SHP77 (cell line): ENCODE measurements around the gene ARL5C.

Experiments used
- DNase-seq, 2 experiments: peaks; one replicate each; lab custom pipeline; 2025; lab: John Stamatoyannopoulos, UW

The ARL5C gene, protein sequence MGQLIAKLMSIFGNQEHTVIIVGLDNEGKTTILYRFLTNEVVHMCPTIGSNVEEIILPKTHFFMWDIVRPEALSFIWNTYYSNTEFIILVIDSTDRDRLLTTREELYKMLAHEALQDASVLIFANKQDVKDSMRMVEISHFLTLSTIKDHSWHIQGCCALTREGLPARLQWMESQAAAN

DNA sequence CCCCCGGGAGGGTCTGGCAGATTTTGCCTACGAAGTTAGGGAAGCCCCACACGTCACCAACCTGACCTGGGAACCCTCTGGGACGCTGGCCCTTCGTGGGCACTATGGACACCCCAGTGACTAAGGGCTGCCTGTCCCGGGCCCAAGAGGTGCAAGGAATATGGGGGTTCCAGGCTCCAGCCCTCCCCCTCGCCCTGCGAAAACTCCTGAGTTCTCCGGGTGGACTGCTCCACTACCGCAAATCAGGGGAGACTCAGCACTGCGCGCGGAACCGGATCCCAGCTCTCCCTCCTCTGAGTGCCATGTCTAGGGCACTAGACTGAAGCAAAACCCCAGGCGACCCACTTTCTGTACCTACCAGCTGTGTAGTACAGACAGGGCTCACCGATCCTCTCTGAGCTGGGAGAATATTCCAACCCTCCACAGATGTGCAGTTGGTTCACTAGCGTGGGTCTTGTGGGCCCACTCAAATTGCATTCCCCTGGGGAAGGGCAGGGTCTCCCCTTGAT, at the start of gene ARL5C:
ARL5C (minus strand) TSS at position 321 of the 509 bp plus-strand sequence. CDS start 401 bp downstream, outside the sequence.
- no peak for DNase-seq

DNA sequence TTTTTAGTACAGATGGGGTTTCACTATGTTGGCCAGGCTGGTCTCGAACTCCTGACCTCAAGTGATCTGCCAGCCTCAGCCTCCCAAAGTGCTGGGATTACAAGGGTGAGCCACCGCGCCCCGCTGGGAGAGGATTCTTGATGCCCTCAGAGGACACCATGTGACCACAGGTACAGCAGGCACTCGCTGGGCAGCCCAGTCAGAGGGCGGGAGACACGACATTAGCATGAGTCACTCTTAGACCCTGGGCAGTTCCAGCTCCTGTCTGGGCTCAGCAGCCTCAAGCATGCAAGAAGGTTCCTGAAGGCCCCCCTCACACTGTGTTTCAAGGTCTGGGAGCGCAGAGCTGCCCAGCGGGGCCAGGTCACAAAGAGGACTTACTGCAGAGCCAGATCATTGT, 47.9 kb upstream of the ARL5C start:
- DNase-seq: no peak

DNA sequence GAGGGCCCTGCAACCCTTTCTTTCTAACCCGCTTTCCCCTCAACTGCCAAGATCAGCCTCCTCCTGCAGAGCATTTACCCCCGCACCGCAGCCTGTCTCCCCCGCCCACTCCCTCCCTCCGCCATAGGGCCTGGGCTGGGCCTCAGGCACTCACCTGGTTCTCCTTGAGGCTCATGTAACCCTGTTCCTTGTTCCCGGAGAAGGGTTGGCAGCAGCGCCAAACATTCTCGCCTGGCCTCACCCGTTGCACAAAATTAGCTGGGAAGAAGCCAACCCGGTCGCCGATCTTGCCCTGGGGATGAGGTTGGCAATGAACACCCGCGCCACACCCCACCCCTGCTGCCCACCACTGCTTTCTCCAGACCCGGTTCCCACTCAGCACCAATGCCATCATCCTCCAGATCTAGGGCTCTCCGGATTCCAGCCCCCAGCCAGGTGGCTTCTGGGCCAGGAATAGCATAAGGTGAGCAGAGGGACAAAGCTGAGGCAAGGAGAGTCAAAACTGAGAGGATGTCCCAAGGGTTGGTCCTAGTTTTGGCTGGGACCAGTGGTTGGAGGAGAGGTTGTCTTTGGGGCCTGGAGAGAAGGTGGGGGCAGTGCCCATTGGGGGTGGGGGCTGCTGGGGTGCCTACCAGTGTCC, 47.0 kb upstream of the ARL5C start:
- no peak for DNase-seq

DNA sequence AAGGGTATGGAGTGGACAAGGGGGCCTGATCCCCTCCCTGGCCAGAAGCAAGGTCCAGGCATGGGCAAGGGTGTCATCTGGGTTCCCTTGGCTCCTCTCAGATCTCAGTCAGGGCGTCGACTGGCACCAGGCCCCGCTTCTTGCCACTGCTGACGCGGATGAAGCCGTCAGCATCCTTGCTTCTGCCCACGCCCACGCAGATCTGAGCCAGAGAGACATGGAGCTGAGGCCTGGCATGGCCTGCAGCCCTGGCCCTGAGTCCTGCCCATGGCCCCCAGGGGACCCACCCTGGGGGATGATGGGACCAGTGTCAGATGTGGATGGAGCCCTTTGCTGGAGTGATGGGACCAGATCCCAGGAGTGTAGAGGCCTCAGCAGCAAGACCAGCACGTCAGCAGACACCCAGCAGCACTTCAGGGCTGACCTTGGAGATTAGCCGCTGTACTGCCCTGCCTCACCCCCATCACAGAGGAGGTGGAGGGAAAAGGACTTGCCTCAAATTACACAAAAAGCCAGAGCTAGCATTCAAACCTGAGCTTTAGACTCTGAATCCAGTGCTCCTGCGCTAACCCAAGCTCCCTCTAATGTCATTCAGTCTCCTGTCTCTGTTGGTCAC, 46.3 kb upstream of the ARL5C start:
- no peak for DNase-seq

DNA sequence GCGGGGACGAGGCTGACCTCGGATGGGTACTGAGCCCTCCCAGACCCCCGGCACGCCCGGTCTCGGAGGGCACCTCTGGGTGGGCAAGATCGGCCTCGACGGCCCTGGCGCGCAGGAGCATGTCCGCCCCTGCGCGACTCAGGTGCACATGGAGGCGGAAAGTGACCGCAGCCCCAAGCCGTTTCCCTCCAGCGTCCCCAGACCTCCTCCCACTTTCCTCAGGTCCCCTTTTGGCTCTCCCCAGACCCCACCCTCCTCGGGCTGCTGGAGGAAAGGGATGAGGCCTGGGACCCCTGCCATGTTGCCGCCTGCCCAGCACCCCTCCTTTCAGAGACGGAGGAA, 44.1 kb upstream of the ARL5C start:
- DNase-seq: no peak

DNA sequence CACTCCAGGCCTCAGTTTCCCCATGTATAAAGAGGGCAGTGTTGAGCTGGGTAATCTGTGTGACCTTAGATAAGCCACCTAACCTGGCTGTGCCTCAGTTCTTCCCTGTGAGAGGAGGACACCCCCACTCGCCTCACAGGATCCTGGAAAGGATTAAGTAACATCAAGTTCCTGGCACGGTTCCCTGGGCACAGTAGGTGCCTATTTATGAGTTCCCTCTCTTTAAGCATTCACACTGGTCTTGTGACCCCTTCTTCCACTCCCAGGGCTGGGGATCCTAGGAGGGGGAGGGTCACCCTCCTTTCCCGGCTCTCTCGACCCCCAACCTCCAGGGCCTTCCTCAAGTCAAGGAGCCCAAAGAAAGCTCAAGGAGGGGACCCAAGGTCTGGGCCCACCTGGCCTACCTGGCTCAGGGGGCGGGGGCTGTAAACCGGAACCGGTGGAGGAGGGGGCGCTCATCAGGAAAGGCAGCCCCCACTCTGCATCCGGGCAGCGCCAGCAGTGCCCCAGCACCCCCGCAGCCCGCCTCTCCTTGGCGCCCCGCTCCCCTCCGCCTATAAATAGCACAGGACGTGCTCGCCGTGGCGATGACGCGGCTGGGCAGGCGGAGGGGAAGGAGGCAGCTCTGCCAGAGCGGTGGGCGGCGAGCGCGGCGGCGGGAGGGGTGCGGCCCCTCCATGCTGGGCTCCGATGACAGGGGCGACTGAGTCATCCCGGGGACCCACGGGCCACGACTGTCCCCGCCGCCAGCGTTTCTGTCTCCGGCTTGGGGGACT, 43.5 kb upstream of the ARL5C start:
- DNase-seq: peak in 1 of 2 experiments; percentile 26

DNA sequence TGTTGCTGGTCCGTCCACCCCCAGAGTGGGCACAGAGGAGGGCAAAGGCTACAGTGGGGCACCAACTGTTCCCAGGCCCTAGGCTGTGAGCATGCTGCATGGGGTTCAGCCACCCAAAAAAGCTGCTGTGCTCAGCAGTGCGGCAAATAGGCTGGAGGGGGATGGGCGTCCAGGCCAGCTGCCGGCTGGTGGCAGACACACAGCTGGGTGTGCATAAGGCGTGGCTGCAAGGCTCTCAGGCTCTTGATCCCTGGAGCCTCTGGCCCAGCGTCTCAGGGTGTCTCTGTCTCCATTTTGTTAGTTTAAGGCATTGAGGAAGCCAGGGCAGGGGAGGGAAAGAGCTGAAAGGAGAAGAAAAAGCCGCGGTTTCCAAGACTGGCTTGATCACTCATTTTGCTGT, 42.9 kb upstream of the ARL5C start:
- peak; percentile 36 to 66 for DNase-seq

DNA sequence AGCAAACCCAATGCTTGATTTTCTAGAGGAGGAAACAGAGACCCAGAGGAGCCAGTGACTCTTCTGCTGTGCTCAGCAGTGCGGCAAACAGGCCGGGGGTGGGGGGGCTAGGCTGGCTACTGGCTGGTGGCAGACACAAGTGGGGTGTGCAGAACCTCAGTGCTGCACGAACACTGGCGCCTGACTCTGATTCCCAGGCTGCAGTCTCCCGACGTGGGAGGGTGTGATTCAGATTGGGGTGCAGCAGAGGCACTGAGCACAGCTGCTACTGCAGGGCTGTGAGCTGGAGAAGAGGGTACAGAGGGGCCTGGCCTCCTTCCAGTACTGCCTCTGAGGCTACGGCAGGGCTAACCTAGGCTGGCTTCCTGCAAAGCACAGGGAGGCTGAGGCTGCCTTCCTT, 42.2 kb upstream of the ARL5C start:
- DNase-seq: no peak

DNA sequence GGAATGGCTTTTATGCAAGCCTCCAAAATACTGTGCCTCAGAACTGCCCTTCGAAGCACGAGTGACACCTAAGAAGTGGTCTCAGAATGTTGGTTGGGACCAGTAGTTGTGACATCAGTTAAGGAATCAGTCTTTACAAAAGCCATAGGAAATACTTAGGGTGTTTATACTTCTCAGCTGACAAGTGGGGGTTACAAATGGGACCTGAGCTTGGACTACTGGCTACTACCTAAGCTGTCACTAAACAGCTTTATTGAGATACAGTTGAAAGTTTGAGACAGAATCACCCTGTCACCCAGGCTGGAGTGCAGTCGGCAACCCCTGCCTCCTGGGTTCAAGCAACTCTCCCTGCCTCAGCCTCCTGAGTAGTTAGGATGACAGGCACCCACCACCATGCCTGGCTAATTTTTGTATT, 39.2 kb upstream of the ARL5C start:
- DNase-seq: no peak

DNA sequence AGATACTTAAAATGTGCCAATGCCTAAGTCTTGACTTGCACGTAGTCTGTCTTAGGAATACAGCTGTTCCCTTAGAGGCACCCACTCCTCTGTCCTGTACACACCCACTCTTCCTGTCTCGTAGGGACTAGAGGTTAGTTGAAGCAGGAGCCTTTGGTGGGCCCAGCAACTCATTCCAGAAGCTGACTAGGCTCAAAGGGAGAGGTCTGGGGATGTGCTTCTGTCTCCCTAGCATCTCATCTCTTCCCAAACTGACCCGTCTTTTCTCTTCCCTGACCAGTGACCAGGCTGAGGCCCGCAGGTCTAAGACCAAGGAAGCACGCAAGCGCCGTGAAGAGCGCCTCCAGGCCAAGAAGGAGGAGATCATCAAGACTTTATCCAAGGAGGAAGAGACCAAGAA, 38.3 kb upstream of the ARL5C start:
- DNase-seq: no peak

DNA sequence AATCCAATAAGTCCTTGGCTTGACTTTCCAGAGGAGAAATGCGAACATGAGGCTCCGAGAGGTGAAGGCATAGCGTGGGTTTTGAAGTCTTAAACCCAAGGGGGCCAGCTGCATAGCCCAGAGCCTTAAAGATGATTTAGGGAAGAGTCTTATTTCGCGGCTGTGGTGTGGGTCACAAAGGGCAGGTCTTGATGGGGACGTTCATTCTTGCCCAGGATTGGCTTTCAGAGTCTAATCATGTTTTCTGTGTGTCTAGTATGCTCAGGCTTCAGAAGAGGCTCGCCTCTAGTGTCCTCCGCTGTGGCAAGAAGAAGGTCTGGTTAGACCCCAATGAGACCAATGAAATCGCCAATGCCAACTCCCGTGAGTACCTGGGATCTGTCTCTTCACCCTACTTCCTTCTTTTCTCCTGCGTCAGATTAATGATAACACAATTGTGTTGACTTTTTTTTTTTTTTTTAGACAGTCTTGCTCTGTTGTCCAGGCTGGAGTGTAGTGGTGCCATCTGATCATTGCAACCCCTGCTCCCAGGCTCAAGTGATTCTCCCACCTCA, 35.1 kb upstream of the ARL5C start:
- DNase-seq: no peak

DNA sequence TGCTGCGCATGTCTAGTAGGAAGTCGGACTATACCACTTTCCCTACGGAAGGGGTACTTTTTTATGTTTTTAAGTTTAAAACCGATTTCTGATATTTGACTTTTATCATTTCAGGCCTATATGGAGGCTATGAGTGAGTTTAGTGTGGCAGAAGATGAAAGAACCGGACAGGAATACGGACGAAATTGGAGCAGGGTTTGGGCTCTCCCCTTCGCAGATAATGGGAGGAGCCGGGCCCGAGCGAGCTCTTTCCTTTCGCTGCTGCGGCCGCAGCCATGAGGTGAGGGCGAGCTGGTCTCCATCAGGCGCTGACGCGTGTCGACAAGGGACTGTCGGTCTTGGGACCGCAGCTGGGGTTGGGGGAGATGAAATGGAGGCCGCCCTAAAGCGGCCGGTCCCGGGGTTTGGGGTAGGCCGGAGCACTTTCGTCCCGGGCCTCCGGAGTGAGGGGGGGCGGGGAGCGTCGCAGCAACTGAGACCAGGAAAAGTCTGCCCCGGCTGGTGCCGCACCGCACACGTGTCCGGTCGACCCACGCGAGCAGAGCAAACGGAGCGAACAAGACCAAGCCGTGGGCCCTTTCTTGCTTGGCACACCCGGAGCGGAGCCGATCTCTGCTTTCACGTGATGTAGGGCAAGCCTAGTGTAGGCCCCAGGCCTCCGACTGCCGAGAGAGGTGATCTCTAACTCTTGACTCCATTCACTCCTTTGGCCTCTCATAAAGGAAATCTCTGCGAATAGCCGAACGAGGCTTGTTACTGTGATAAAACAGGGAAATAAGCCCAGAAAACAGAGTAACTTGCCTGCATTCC, 34.3 kb upstream of the ARL5C start, which contains the start of gene RPL19:
RPL19 (plus strand) TSS at position 214 of the 810 bp plus-strand sequence; CDS start at position 276, 62 bp downstream.
- DNase-seq: peak in 1 of 2 experiments; percentile 66

DNA sequence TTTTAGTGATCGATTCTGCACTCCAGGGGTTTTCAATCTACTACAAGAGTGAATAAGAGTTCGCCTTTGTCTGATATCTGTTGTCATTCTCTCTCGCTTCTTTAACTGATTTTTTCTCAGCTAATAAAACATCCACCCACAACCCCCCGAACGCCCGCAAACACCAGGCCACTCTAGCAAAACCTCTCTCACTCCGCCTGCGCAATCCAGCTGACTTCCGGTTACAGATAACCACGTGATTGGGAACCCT, 33.8 kb upstream of the ARL5C start:
- DNase-seq: peak; percentile 91 to 94

DNA sequence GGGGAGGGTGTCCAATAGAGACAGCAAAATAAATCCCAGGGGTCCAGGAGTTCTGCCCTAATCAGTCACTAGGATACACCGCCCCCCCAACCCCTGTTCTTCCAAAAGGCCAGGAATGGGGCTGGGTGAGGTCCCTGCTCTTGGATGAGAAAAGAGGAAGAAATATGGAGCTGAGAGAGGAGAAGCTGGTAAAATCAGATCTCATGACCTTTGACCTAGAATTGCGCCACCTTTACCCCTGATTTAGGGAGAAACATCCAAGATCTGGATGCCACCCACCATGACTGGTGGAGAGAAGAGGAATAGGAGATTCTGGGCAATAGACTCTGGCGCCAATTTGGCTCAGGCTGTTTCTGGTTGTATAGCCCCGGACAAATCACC, 32.2 kb upstream of the ARL5C start:
- no peak for DNase-seq

DNA sequence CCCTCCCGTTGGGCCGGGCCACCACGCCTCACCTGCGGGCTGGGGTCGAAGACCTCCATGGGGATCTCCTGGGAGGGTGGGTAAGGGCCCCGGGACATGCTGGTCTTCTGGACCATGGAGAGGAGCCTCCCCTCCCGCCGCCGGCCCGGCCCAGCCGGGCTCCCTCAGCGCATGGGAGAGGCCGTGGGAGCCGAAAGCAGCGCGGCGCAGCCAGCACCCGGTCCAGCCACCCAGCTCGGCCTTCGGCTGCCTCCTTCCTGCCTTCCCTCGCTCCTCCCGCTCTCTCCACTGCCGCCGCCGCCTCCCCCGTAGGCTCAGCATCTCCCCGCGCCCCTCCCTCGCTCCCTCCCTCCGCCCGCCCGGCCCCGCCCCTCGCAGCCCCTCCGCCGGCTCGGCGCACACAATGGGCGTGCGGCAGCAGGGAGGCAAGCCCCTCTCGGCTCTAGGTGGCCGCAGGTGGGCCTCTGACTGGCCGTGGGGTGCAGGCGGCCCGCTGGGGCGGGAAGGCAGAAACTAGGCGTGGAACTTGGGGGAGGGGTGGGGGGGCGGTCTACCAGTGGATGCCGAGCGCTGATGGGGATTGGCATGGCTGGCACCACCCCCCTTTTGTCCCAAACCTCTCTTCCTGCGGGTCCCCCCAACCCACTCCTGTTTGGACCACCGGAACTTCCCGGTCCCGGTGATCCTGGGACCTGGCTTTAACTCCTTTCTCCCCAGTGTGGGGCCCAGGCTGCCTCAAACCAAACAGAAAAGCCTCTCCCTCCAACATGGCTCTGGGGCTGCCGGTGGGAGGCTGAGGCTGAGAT, 31.6 kb upstream of the ARL5C start, which contains the start of gene CACNB1:
CACNB1 (minus strand) TSS at position 290 of the 806 bp plus-strand sequence; CDS start at position 116, 174 bp downstream.
- peak; percentile 68 to 84 for DNase-seq

DNA sequence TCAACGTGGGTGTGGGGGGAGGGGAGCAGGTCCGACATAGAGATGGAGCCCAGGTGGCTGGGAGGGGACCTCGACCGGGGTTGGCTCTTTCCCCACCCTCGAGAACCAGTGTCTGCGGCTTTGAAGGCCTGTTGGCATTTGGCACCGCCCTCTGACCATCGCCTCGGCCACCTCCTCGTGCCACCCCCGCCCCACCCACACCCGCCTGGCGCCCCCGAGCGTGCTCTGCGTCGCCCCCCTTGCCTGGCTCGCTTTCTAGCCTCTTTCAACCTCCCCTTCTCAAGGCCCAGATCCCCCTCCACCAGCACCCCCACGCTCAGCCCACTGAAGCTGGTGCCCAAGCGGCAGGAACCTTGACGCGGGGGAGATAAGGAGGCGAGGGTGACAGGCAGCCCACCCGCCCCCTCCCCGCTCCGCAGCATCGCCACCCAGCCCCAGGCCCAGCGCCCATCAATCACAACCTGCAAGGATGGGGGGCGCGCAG, 30.9 kb upstream of the ARL5C start:
- DNase-seq: peak in 1 of 2 experiments; percentile 19

DNA sequence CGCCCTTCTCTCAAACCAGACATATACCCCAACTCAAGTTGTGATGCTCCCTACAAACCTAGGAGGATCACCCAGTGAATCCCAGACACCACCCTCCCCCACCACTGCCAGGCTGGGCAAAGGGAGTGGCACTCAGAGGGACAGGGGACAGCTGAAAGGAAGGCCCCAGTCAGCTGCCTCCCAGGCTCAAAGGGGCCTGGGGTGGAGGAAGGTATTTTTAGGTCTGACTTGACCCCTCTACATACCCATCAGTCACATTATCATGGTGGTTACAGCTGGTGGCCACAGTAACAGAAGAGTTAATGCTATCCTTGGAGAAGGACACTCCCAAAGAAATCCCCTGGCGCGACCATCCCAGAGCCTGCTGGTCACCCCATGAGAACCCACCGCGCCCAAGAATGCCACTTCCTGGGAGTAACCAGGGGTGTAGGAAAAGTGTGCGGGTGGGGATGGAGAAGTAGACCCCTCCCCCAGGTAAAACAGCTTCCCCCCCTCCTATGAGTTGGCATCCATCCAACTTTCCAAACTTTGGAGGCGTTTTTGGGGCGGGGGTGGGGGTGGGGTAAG, 30.4 kb upstream of the ARL5C start:
- DNase-seq: no peak

DNA sequence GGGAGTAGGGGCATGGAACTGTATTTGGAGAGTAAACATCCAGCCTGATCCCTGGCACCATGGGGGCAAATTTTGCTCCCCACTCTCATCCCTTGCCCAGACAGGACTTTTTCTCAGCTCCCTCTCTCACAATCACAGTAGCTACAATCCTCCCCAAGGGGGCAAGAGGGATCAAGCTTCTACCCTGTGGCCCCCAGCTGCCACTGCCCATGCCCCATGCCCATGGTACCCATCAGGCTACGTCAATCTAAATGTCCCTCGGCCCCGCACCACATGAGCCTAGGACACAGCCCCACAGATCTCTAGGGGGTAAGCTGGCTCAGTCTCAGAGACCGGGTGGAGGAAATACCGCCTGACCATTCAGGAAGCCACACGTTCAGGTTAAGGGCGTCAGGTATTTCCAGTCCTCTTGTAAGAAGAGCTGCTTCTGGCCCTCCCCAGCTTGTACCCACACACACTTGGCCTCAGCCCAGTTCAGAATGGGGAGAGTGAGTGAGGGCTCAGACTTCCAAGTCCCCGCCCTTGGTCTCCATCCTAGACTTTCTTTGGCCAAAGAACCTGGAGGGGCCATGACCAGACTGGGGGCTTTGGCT, 29.7 kb upstream of the ARL5C start:
- DNase-seq: no peak

DNA sequence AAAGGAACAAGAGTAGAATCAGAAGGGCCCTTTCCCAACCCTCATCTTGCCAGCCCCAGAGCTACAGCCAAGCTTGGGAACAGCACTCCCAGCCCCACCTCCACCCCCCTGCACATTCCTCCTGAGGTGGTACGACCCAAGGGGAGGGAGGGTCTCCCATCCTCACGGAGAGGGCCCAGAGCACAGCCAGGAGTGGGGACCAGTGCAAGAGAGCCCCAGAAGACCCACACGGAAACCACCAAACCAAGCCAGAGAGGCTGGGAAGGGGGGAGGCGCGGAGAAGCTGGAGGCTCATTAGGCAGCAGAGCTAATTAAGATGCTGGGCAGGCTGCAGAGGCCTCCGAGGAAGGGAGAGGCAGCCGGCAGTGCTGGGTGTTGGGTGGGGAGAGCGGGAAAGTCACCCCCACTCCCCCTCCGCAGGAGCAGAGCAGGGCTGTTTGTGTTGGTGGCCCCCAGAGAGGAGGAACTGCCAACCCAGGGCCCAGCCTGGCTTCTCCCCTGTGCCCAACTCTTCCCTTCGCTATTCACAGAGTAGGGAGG, 29.1 kb upstream of the ARL5C start:
- no peak for DNase-seq
